GM23338 (cell line): ENCODE results near the gene TPX2. TPM values are rescaled to one million over a fixed set of nuclear protein-coding genes. Genes with fewer than 3 reads are reported as not detected.

Source experiments
- ATAC-seq: fragments of 200-7000 bp; cut with Tn5 transposase; 3 replicates; pipeline ENCODE4 v1.9.1; 2020
- DNase-seq: peaks from one replicate; pipeline ENCODE4 v3.0.0-alpha.2; 2015; ENCODE audit warnings: low spot score
- H2AFZ ChIP-seq: fragments of 200-600 bp; sonication (generic); 2 replicates; pipeline ENCODE4 v1.8.0; 2016; ENCODE audit warnings: antibody characterized with exemption, mild to moderate bottlenecking, moderate library complexity
- H3F3A ChIP-seq: fragments of 200-600 bp; sonication (generic); replicated peaks from 2 replicates; pipeline ENCODE4 v1.8.0; 2017; ENCODE audit warnings: antibody characterized with exemption, mixed run types, low read depth
- H3K27ac ChIP-seq: fragments of 200-600 bp; sonication (generic); 2 replicates; pipeline ENCODE4 v1.6.1; 2016; ENCODE audit warnings: low read depth
- H3K27me3 ChIP-seq: fragments of 200-600 bp; sonication (generic); 2 replicates; pipeline ENCODE4 v1.8.0; 2016; ENCODE audit warnings: mild to moderate bottlenecking, mixed run types, moderate library complexity; ENCODE audit not compliant: insufficient read depth
- H3K36me3 ChIP-seq: fragments of 200-600 bp; sonication (generic); 2 replicates; pipeline ENCODE4 v1.8.0; 2016; ENCODE audit warnings: mild to moderate bottlenecking; ENCODE audit not compliant: insufficient read depth
- H3K4me1 ChIP-seq: fragments of 200-600 bp; sonication (generic); 2 replicates; pipeline ENCODE4 v1.8.0; 2016; ENCODE audit warnings: mild to moderate bottlenecking, moderate library complexity; ENCODE audit not compliant: insufficient read depth
- H3K4me2 ChIP-seq: fragments of 200-600 bp; sonication (generic); 2 replicates; pipeline ENCODE4 v1.7.1; 2017; ENCODE audit warnings: mixed run types
- H3K4me3 ChIP-seq: fragments of 200-600 bp; sonication (generic); 2 replicates; pipeline ENCODE4 v1.6.1; 2016; ENCODE audit warnings: mixed run types
- H3K79me2 ChIP-seq: fragments of 200-600 bp; sonication (generic); replicated peaks from 2 replicates; pipeline ENCODE4 v1.8.0; 2017; ENCODE audit warnings: mild to moderate bottlenecking; ENCODE audit not compliant: insufficient read depth
- H3K9me2 ChIP-seq: fragments of 200-600 bp; sonication (generic); 2 replicates; pipeline ENCODE4 v1.8.0; 2017; ENCODE audit not compliant: insufficient read depth
- H4K20me1 ChIP-seq: fragments of 200-600 bp; sonication (generic); replicated peaks from 2 replicates; pipeline ENCODE4 v1.8.0; 2017; ENCODE audit warnings: mild to moderate bottlenecking; ENCODE audit not compliant: insufficient read depth
- H3K27ac Mint-ChIP-seq: 2 replicates; pipeline ENCODE4 v1.8.0; 2020; ENCODE audit warnings: inconsistent platforms, mild to moderate bottlenecking, moderate library complexity, mixed read lengths
- H3K27me3 Mint-ChIP-seq: 3 replicates; pipeline ENCODE4 v1.8.0; 2022; ENCODE audit warnings: low read depth, mild to moderate bottlenecking, moderate library complexity, mixed read lengths, inconsistent platforms; ENCODE audit not compliant: insufficient read depth, poor library complexity
- H3K36me3 Mint-ChIP-seq: 3 replicates; pipeline ENCODE4 v1.8.0; 2021; ENCODE audit warnings: low read depth, mild to moderate bottlenecking, inconsistent platforms, moderate library complexity, mixed read lengths
- H3K4me1 Mint-ChIP-seq: 3 replicates; pipeline ENCODE4 v1.8.0; 2020; ENCODE audit warnings: mild to moderate bottlenecking, inconsistent platforms, mixed read lengths
- H3K4me3 Mint-ChIP-seq: 3 replicates; pipeline ENCODE4 v1.8.0; 2021; ENCODE audit warnings: moderate library complexity, mild to moderate bottlenecking, inconsistent platforms, mixed read lengths
- H3K9me3 Mint-ChIP-seq: 3 replicates; pipeline ENCODE4 v1.8.0; 2020; ENCODE audit warnings: moderate library complexity, mild to moderate bottlenecking, inconsistent platforms, mixed read lengths
- CREB1 ChIP-seq: fragments of 250-450 bp; sonication (Bioruptor Pico); IDR thresholded peaks from 2 replicates; pipeline ENCODE4 v1.5.0; 2020; ENCODE audit warnings: low read depth, mild to moderate bottlenecking, moderate library complexity
- CTCF ChIP-seq, 2 experiments: fragments of 200-600 bp in 1 of 2; sonication (generic) in 1 of 2; conservative IDR thresholded peaks; 2 replicates each; pipeline versions ENCODE4 v1.5.1 to v1.6.1; 2016 to 2017; ENCODE audit warnings: antibody characterized with exemption in 2 of 2, low read depth in 2 of 2, mild to moderate bottlenecking in 2 of 2, moderate library complexity in 1 of 2
- EZH2 ChIP-seq: fragments of 200-600 bp; sonication (generic); IDR thresholded peaks from one replicate; pipeline ENCODE4 v1.8.0; 2017; ENCODE audit warnings: antibody characterized with exemption, mild to moderate bottlenecking, low read depth; ENCODE audit not compliant: unreplicated experiment
- EZH2phosphoT487 ChIP-seq: fragments of 200-600 bp; sonication (generic); IDR thresholded peaks from one replicate; pipeline ENCODE4 v1.8.1; 2018; ENCODE audit warnings: antibody characterized with exemption; ENCODE audit not compliant: unreplicated experiment
- JUNB ChIP-seq: IDR thresholded peaks from one replicate; pipeline ENCODE4 v1.6.1; 2016; ENCODE audit warnings: antibody characterized with exemption; ENCODE audit not compliant: unreplicated experiment
- NANOG ChIP-seq: IDR thresholded peaks from 2 replicates; pipeline ENCODE4 v1.6.1; 2016; ENCODE audit warnings: antibody characterized with exemption, borderline replicate concordance
- POLR2AphosphoS5 ChIP-seq: IDR thresholded peaks from 2 replicates; pipeline ENCODE4 v1.6.1; 2016; ENCODE audit warnings: antibody characterized with exemption, low read depth
- STAT1 ChIP-seq: IDR thresholded peaks from one replicate; pipeline ENCODE4 v1.6.1; 2016; ENCODE audit warnings: antibody characterized with exemption; ENCODE audit not compliant: unreplicated experiment
- ZNF331 ChIP-seq: fragments of 250-450 bp; sonication (Bioruptor Pico); IDR thresholded peaks from 2 replicates; pipeline ENCODE4 v1.5.0; 2020; ENCODE audit warnings: low read depth, mild to moderate bottlenecking, moderate library complexity
- polyA plus RNA-seq: library from polyadenylated mRNA; unstranded; fragments of >200 nt; fragmentation: Nextera tagmentation; extraction: Ambion mirVana; gene quantifications from 2 replicates; pipeline ENCODE4 v1.2.1, GENCODE V29; 2016
- total RNA-seq: library from RNA; depleted of rRNA; stranded (reverse); fragments of >200 nt; shearing (Covaris generic); gene quantifications from 2 replicates; pipeline ENCODE4 v1.2.3, GENCODE V29; 2014

TPX2 gene
- total and polyA plus RNA-seq, 2 experiments from 2014 or later, result 101 to 159 TPM

- H3K4me1 ChIP-seq, result peaks cover 22% of the 10 kb centered on the region
- no peaks in the 10 kb centered on the region for H3K36me3 ChIP-seq
- H3K4me3 ChIP-seq, result no peak overlapping the region
- Mint-ChIP-seq H3K36me3 (no peaks in the 10 kb centered on the region), H3K27me3 (peaks cover 10% of the 10 kb centered on the region), H3K9me3 (peaks cover 25% of the 10 kb centered on the region), H3K4me1 (peaks cover 24% of the 10 kb centered on the region), H3K4me3 (no peak overlapping the region), H3K27ac (no peak overlapping the region)
- H3K9me2 ChIP-seq, result 0 out of 2 replicates have a peak, but pooled peaks cover 5% of the 10 kb centered on the region
- H4K20me1 ChIP-seq, result no peaks in the 10 kb centered on the region
- peak overlapping the region; percentile 95; the same call in 1 of the 2 replicates for H2AFZ ChIP-seq
- no peak overlapping the region for H3K4me2 ChIP-seq
- no peak for DNase-seq
- no peak overlapping the region for H3K27ac ChIP-seq
- 0 out of 2 replicates have a peak, but pooled peaks cover 2% of the 10 kb centered on the region for H3F3A ChIP-seq
- no peak for ATAC-seq
- H3K27me3 ChIP-seq, result peaks cover 28% of the 10 kb centered on the region
- H3K79me2 ChIP-seq, result no peaks in the 10 kb centered on the region
- no peak for TF ChIP-seq EZH2
Measured at GRCh38 chr20:31844737-31845299, 105.7 kb downstream of the TPX2 start.

DNA sequence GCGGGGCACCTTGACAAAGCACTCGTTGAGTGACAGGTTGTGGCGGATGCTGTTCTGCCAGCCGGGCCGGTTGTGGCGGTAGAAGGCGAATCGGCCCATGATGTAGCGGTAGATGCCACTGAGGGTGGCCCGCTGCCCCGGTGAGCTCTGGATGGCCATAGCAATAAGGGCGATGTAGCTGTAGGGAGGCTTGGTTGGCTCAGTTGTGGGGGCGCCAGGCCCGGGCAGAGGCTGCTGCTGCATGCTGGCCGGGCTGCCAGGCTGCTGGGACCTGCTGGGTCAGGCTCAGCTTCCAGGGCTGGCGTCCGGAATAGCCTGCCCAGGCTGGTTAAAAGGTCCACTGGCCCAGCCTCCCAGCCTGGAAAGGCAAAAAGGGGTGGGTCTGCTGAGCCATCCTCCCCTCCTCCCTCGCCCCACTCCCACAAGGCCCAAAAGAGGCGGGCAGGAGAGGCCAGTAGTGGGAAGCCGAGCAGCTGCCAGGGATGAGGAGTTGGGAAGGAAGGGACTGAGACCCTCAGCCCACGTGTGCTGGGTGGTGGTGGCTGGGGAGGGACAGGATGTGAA lies 106.3 kb downstream of the TPX2 start, which contains the start of gene FOXS1:
FOXS1 (minus strand) TSS at position 305 of the 564 bp plus-strand sequence; CDS start at position 243, 62 bp downstream.
- ATAC-seq (peak; percentile 31), DNase-seq (peak; percentile 60)
- Mint-ChIP-seq H3K36me3 (no peaks in the 10 kb centered on the region), H3K27ac (no peak within 1 kb of the TSS), H3K9me3 (peaks cover 27% of the 10 kb centered on the region), H3K27me3 (peaks cover 15% of the 10 kb centered on the region), H3K4me3 (no peak within 1 kb of the TSS), H3K4me1 (peaks cover 24% of the 10 kb centered on the region)
- Histone ChIP-seq H3K4me1 (peaks cover 27% of the 10 kb centered on the region), H3K9me2 (0 out of 2 replicates have a peak, but pooled peaks cover 5% of the 10 kb centered on the region), H3K4me3 (no peak within 1 kb of the TSS), H3F3A (peaks cover 2% of the 10 kb centered on the region; the same call in 1 of the 2 replicates), H2AFZ (peak within 1 kb of the TSS; percentile 95), H3K4me2 (no peak within 1 kb of the TSS), H4K20me1 (no peaks in the 10 kb centered on the region), H3K79me2 (no peaks in the 10 kb centered on the region), H3K27ac (no peak within 1 kb of the TSS), H3K27me3 (peaks cover 34% of the 10 kb centered on the region), H3K36me3 (no peaks in the 10 kb centered on the region)
- TF ChIP-seq NANOG, result no peak
- TF ChIP-seq CREB1 (CRISPR knock-in tag), result no peak
- no peak for TF ChIP-seq STAT1
- TF ChIP-seq EZH2phosphoT487, result no peak
- no peak for TF ChIP-seq JUNB
- no peak for TF ChIP-seq ZNF331 (CRISPR knock-in tag)
- no peak for TF ChIP-seq POLR2AphosphoS5
- TF ChIP-seq CTCF (conservative IDR thresholded peaks at IDR 0.05; ENCODE audit: low read depth in 2 of 2), result no peak
